GM21825 (cell line): ENCODE data around the gene TLE3.
"Not testable (repeated sequence)": the region's sequence is repeated elsewhere in the genome, so short reads cannot be mapped to it uniquely, and the experiment has no call there.

ENCODE experiments used
- ATAC-seq: cut with Tn5 transposase; IDR thresholded peaks from one replicate; pipeline ENCODE4 v1.9.1; 2021; ENCODE audit warnings: mild to moderate bottlenecking, moderate library complexity; ENCODE audit not compliant: unreplicated experiment

The TLE3 gene

GRCh38 chr15:70127288-70127746, 29.6 kb upstream of the TLE3 start:
- ATAC-seq = no peak

- ATAC-seq = no peak
Observed at GRCh38 chr15:70126362-70126761, 28.6 kb upstream of the TLE3 start.

- ATAC-seq = peak; percentile 51
Observed at GRCh38 chr15:70125605-70126004, 27.9 kb upstream of the TLE3 start.

GRCh38 chr15:70121624-70122302, 24.0 kb upstream of the TLE3 start:
- ATAC-seq = no peak

GRCh38 chr15:70120958-70121623, 23.4 kb upstream of the TLE3 start:
- no peak for ATAC-seq

GRCh38 chr15:70119911-70120508, 22.3 kb upstream of the TLE3 start:
- ATAC-seq = no peak

- ATAC-seq = no peak
Observed at GRCh38 chr15:70118599-70118998, 20.9 kb upstream of the TLE3 start.

- ATAC-seq = no peak
Observed at GRCh38 chr15:70116317-70116716, 18.6 kb upstream of the TLE3 start.

- ATAC-seq = no peak
Observed at GRCh38 chr15:70114221-70114620, 16.5 kb upstream of the TLE3 start.

- no peak for ATAC-seq
Observed at GRCh38 chr15:70113304-70113700, 15.6 kb upstream of the TLE3 start.

- not testable (repeated sequence) for ATAC-seq
Observed at GRCh38 chr15:70112572-70113303, 15.0 kb upstream of the TLE3 start.

GRCh38 chr15:70112074-70112395, 14.3 kb upstream of the TLE3 start:
- no peak for ATAC-seq

GRCh38 chr15:70111203-70112073, 13.7 kb upstream of the TLE3 start:
- ATAC-seq = no peak

GRCh38 chr15:70109978-70110377, 12.3 kb upstream of the TLE3 start:
- ATAC-seq = no peak

- ATAC-seq = no peak
Observed at GRCh38 chr15:70109531-70109930, 11.8 kb upstream of the TLE3 start.

- ATAC-seq = no peak
Observed at GRCh38 chr15:70103880-70104626, 6.3 kb upstream of the TLE3 start.

- no peak for ATAC-seq
Observed at GRCh38 chr15:70102827-70103226, 5.1 kb upstream of the TLE3 start.

GRCh38 chr15:70101459-70102113, 3.9 kb upstream of the TLE3 start:
- ATAC-seq = no peak
